HG03097 (cell line): Measurements from ENCODE around the gene POTEF.
A peak's percentile ranks its signal among the peaks of the same experiment; 100 is the strongest.
"Not testable (repeated sequence)": the region's sequence is repeated elsewhere in the genome, so short reads cannot be mapped to it uniquely, and the experiment has no call there.

Source experiments
- ATAC-seq: cut with Tn5 transposase; IDR thresholded peaks from one replicate; pipeline ENCODE4 v1.9.1; 2021; ENCODE audit not compliant: unreplicated experiment, low FRiP score

POTEF gene

DNA sequence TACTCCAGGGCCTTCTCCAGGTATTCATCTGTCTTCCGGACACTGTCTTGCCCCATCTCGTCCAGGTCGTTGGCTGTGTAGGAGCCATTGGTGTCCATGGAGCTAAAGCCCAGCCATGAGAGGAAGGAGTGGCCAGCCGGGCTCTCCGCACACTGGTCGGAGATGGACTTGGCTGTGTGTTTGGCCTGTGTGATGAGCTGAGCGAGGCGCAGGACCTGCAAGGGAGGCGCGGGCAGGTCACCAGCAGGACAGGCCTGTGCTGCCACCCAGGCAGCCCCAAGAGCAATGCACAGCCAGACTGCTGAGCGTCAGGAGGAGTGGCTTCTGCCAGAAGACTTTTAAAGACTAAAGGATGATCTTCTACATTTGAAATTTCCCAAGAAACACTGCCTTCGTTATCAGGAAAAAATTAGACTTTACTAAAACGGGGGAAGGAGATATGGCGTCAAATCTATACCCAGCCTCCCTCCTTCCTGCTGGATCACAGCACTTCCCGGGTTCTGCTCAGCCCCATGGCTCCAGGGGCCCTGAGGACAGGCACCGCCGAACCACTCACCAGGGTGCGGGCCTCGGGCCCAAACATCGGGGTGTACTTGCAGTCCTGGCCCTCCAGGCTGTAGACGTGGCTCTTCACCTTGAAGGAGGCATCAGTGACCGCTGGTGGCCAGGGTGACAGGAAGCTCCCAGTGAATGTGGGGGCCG lies 24.9 kb upstream of the POTEF start:
- ATAC-seq: not testable (repeated sequence)

DNA sequence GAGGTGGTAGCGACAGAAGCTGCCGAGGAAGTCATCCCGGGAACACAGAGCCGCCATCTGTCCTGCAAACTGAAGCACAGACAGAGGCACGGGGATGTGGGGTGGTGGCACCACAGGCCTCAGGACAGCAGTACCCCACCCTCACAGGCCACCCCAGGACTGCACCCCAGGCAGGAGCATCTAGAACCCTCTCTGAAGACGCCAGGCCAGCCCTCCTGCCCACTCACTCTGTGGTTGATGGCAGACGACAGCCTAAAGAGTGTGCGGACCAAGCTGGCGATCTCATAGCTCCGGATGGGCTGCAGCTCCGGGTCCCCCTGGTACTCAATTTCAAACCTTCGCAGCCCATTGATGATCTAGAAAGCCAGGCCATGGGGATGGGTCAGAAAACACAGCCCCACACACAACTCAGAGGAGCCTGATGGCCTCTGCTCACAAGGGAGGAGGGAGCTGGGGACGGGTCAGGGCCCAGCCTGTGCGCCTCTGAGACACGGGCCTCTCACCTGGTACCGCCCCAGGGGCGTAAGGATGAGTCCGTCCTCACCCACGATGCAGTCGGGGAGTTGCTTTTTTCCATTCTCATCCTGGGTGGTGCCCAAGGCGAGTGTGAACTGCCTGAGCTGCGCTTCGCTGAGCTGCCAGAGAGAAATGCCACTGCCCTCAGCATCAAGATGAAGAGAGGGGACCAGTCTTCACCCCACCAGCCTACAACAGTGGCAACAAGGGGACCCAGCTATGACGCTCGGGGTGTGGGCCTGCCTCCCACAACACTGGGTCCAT lies 24.0 kb upstream of the POTEF start:
- no peak for ATAC-seq

DNA sequence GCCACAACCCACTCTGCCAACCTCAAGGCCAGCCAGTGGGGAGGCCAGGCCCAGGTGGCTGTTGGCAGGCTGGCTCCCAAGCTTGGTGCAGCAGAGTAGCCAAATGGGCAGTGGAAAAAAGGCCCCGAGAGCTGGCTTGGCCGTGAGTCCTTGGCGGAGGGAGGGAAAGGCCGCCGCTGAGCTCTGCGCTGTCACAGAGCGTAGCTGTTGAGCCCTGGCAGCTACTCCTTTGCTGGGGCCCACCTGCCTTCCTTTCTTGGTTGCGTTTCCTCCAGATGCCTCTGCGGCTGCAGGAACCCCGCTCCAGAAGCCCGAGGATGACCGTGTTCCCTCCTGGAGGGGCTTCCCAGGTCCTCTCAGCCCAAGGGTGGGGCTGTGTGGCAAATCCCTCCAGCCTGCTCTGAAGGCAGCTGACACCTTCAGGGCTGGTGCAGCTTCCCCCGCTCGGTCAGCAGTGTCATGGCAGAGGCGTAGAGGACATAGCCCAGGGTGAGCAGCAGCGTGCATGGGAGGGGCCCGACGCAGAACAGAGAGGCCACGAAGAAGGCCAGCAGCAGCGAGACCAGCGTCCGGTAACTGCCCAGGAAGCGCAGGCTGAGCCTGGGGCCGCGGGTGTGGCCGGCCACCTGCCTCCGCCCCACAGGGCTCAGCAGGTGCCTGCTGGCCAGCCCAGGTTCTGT lies 23.3 kb upstream of the POTEF start:
- not testable (repeated sequence) for ATAC-seq

GRCh38 chr2:130151145-130151512 lies 22.1 kb upstream of the POTEF start:
- not testable (repeated sequence) for ATAC-seq

GRCh38 chr2:130150181-130151144 lies 21.4 kb upstream of the POTEF start:
- ATAC-seq: no peak

GRCh38 chr2:130148515-130148914 lies 19.5 kb upstream of the POTEF start:
- ATAC-seq: not testable (repeated sequence)

GRCh38 chr2:130145006-130145414 lies 16.0 kb upstream of the POTEF start, which contains the start of gene CCDC74B:
CCDC74B (minus strand) TSS chr2:130145112; CDS start chr2:130144996, 116 bp downstream.
- peak; percentile 93 for ATAC-seq

- ATAC-seq: not testable (repeated sequence)
Observed at GRCh38 chr2:130143266-130144039, 14.4 kb upstream of the POTEF start.

DNA sequence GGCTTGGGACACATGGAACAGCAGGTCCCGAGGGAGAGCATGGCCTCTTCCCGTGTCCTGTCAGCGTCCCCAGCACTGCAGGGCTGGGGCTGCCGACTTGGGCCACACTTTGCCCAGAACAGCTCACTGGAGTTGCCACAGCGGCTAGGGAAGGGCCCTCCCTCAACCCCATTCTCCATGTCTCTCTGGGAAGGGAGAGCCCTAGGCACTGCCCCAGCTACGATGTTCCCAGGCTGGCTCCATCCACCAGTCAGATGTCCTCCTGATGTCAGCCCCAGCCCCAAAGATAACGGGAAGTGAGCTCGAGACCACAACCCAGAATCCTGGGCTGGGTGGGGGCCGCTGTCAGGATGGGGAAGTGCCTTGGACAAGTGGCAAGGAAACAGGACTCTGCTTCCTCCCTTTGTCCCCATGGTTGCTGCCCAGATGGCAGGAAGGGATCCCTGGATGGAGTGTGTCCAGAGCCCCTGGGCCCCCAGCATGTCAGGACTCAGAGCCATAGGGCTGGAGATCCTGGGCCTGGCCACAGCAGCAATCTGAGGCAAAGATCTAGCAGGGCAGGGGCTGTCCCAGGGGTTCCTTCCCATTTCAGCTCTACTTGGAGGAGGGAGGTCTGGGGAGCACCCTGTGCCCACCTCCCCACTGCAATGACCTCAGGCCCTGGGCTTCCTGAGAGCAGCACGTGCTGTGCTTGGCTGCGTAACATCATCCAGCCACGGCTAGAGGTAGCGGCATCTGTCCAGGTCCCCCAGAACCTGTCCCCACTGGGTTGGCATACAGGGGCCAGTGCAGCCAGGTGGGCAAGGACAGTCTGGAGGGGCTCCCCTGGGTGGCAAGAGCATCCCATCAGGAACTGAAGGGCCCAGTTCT lies 13.6 kb upstream of the POTEF start:
- ATAC-seq: not testable (repeated sequence)

DNA sequence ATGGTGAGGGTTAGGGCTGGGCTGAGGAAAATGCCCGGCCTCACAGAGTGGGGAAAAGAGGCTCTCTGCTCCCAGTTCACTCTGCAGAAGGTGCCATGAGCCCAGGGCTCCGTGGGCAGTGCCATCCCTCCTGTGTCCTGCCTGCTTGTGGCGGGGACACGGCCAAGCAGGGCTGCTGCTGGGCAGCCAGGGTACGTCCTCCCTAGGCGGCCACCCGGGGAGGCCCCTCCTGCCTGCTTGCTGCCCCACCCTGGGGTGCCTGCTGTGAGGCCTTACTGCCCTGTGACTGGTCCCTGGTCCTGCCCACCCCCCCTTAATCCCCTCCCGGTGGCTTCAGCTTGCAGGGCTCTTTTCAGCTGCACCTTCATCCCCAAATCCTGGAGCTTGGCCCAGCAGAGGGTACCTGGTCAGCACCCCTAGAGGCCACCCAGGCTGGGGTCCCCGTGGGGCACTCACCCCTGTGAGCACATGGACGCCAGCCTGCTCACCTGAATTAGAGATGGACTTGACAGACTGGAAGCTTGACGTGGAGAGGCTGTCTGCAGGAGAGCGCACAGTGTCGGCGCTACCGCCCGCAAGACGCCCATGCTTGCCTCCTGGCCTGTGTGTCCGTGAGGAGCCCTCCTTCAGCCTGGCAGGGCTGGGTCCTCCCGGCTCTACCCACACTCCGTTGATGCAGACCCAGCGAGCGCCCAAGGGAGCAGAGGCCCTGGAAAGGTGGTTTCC lies 12.8 kb upstream of the POTEF start:
- ATAC-seq: not testable (repeated sequence)

GRCh38 chr2:130141002-130141401 lies 12.0 kb upstream of the POTEF start:
- ATAC-seq: not testable (repeated sequence)

- not testable (repeated sequence) for ATAC-seq
Observed at GRCh38 chr2:130140516-130140915, 11.5 kb upstream of the POTEF start.

DNA sequence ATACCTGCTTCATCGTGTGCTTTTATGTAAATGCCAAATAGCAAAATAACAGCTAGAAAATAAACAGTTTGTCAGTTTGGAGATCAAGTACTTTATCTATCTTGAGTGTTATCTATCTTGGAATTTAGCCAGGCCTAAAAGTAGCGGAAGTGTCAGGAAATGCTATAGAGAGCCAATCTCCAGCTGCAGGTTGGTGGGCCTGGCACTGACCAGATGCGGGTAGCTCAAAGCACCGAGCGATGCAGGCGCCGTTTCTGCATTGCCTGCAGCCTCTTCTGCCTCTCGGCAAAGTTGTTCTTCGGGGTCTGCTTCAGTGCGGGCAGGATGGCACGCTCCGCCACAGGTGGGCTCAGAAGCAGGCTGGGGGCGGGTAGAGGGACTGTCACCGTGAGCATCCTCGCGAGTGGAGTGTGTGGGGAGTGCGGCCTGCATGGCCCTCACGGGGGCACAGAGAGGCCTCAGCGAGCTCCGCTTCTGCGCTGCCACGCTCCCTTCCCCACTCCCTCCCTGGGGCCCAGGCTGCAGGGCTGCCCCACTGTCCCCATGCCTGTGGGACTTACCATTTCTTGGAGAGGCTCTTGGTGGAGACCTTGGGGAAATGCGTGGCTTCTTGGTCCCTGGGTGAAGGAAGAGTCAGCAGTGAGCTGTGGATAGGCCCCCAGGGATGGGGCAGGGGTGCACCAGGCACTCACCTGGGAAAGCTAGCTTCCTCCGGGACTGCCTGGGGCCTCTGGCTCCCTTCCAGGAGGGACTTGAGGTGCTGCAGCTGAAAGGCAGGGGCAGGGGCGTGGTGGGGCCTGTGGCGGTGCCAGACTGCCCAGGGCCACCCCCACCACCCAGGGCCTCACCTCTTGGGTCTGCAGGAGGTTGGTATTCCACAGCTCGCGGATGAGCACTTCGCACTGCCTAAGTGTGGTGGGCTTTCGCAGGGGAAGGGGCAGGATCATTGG lies 10.6 kb upstream of the POTEF start:
- ATAC-seq: not testable (repeated sequence)

GRCh38 chr2:130138841-130139251 lies 9.8 kb upstream of the POTEF start:
- not testable (repeated sequence) for ATAC-seq

DNA sequence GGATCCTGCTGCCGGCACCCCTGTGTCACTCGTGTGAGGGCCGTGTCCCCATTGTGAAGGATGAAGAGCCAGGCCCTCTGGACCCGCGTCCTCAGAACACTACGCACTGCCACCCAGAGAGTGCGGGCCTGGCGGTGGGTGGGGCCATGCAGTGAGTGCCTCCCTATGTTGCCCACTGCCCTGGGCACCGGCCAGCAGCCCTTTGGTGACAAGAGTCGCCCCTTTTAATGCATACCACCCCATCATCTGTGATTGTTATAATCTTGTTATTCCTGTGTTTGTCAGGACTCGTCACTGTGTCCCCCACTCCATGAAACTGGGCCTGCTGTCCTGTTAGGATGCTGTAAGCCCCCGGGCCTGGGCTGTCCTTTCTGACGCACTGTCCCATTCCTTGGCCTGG lies 9.3 kb upstream of the POTEF start:
- ATAC-seq: not testable (repeated sequence)

- not testable (repeated sequence) for ATAC-seq
Observed at GRCh38 chr2:130137118-130137517, 8.1 kb upstream of the POTEF start.

DNA sequence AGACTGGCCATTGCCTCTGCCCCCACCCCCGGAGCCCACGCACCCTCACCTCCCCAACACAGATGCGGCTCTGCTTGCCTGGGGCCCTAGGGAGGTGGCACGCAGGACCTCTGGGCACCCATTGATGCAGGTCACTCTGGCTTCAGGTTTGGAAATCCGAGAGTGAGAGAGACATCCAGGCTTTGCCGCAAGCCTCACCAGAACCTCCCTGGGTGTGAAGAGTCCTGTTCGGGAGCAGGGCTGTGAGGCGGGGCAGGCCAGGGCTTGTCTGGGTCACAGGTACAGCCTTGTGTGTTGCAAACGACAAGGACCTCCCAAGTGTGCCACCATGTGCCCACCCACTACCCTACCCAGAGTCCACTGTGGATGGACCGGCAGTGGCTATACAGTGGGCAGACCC lies 7.5 kb upstream of the POTEF start:
- ATAC-seq: not testable (repeated sequence)
